Fibroblast of gingiva (primary cell): ENCODE results near the gene ARHGAP24.
"Not testable (repeated sequence)": the region's sequence is repeated elsewhere in the genome, so short reads cannot be mapped to it uniquely, and the experiment has no call there.

Experiments
- DNase-seq: peaks from one replicate; pipeline ENCODE4 v3.0.0-alpha.2; 2011; ENCODE audit warnings: low read depth

ARHGAP24 gene

GRCh38 chr4:85482010-85482738, 7.2 kb downstream of the ARHGAP24 start:
- DNase-seq = no peak

DNA sequence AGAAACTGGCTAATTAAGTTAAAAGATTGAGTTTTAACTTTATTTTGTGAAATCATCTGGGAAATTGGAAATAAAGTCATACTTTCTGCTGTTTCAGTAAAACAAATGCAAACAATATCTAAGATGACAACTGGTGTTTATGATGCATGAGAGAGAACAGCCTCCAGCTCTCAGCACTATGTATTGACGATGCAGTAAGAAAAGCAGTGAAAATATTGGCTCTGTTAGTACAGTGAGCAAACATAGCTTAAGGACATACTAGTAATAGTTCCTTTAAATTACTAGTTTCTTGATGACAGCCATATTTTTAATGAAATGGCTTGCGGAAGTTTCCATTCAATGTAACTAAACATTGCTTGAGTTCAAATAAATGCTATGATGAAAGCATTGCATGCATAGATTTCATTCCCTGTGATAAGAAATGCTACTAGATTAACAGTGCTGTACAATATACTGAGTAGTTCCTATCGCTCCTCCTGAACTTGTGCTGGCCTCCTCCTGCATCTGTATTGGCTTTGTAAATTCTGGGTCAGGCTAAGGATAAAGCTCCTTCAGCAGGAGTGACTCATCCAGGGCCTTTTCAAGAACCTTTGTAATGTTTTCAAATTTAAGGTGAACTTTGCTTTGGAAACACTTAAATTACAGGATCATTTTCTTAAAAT, 11.6 kb downstream of the ARHGAP24 start:
- no peak for DNase-seq

GRCh38 chr4:85488416-85488815, 13.5 kb downstream of the ARHGAP24 start:
- no peak for DNase-seq

DNA sequence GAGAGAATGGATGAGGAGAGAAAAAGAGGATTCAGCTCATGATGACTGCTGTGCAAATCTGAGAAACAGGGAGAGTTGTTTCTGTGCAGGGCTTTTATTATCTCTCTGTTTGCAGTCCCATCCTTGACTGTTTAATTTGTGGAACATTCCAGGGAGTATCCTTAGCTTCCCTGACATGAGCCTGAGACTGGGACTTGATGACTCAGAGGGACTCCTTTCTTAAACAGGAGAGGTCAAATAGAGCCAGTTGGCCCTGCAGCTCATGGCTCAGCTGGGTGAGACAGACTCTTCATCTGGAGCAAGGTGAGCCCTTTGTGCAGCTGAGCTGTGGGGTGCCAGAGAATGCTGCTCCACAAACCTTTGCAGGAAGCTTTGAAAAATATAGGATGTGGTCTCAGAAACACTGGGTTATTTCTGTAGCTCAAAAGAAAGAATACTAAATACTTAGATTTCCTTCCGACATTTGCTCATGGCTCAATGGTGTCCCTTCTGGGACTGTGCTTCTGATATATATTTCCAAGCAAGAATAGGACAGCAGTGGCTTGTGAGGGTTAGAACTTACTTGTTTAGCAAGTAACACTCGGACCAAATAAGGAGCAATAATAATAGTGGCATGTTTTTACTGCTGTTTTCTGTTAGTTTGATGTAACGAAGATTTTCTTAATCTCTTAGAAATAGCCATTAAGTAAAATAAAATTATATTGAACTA, 14.5 kb downstream of the ARHGAP24 start:
- no peak for DNase-seq

DNA sequence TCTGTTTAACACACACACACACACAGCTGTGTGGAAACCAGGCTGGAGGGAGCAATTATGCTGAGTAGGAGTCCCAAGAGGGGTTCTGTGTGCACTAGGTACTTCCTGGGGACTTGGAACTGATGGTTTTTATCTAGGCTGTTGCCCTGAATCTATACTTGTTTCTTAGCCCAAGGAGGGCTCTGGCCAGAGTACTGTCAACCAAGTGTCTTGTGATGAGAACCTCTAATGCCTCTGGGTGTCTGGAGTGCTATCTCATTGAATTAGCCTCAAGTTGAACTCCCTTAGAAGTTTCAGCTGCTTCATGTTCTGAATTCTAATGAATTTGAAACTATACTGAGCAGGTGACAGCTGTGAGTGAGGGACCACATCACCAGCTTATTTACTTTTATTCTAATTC, 16.6 kb downstream of the ARHGAP24 start:
- DNase-seq = no peak

DNA sequence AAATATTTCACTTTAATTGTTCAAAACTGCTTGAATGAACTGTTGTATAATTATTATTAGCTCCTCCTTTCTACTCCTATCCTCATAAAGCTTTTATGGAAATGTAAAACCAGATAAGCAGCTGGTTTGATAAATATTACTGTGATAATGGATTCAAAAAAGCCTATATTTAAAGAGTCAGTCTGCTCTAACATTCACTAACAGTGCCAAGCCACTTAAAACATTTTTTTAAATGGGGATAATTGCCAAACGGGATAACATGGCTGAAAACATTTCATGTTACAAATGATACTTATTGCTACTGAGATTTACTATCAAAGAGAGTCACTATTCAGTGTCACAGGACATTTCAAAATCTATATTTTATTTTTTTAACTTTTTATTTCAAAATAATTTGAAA, 17.4 kb downstream of the ARHGAP24 start:
- no peak for DNase-seq

GRCh38 chr4:85495621-85496020, 20.7 kb downstream of the ARHGAP24 start:
- no peak for DNase-seq

DNA sequence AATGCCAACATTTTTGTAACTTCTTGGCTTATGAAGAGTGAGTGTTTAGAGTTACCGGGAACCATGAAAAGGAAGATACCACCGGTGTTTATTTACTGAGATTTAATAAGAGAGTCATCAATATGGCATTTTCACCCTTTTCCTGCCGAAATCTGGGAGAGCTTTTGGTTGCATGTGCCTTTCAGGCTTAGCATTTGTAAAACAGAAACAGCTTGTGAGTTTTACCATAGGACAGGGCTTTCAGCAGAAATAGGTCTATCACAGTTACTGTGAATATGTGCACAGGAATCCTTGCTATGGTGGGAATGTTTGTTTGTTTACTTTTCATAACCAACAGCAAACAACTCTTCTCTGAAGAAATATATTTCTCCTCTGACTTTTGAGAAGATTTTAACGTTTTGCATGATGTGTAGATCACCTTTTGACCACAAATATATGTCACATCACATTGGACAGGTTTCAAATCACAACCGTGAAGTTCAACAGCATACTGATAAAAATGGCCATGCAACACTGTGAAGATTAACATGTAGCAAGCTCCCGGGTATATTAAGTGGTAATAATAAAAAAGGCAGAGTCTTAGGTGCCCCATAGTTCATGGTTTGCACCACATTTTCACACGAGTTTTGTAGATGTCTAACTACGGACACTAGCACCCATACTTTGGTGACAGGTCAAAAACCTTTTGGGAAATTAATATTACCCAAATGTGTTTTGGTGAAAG, 21.3 kb downstream of the ARHGAP24 start:
- peak; percentile 80 for DNase-seq

DNA sequence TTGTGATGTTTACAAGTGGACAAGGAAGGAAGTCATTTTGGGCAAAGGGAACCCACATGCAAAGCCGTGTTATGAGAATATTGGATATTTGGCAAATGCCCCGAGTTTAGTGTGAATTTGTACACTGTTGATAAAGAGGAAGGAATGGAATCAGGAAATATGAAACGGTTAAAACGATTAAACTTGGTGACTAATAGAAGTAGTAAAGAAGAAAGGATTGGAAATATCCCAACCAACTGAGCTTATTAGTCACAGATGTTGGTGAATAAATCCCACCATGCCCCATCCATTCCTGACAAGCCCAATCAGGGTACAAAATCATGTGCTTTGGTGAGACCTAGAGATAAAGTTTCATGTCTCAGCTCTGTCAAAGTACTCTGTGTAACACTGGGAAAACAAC, 22.0 kb downstream of the ARHGAP24 start:
- DNase-seq = peak; percentile 80

DNA sequence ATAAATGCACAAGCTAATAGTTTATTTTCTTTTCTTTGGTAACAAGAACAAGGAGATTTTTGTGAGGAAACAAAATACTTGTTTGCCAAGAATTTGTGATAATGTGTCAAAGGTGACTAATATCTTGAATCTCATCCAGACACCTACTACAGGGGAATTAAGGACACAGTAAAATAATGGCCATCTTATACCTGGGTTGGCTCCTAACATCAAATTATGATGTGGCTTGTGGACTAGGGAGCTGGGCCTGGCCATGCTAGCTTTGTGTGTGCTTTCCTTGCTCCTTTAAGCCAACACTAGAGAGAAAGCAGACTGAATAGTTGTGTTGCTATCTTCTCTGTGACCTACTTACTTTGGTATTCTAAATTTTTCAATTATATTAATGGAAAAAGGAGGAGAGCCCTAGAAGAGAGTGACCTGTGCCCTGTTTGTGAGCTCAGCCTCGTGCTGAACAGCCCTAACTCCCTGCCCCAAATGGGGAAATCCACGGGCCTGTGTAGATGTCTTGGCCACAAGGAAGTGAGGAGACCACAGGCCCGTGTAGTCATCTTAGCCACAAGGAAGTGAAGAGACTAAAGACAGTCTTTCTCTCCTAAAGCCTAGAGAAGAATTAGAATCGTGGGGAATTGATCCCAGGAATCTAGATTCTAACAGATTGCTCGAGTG, 23.3 kb downstream of the ARHGAP24 start:
- DNase-seq = peak; percentile 83

GRCh38 chr4:85499573-85499972, 24.6 kb downstream of the ARHGAP24 start:
- no peak for DNase-seq

- DNase-seq = peak; percentile 68
These were observed 25.3 kb downstream of the ARHGAP24 start for GRCh38 chr4:85500110-85500867.

GRCh38 chr4:85501145-85501544, 26.2 kb downstream of the ARHGAP24 start:
- DNase-seq = not testable (repeated sequence)

GRCh38 chr4:85508654-85509053, 33.7 kb downstream of the ARHGAP24 start:
- DNase-seq = no peak

GRCh38 chr4:85509882-85510631, 35.1 kb downstream of the ARHGAP24 start:
- no peak for DNase-seq

DNA sequence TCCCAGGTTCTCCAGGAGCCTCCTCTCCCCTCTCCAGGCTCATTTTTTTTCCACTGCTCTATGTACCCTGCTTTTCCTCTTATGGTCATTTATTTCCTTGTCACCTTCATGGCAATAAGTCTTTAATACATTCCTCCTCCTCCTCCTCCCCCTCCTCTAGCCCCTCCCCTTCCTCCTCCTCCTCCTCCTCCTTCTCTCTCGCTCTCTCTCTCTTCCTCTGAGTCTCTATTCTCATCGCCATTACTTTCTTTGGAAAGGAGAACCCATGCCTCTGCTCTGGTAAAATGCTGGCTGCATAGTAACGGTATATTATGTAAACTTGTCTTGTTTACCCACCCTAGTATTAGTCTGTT, 35.7 kb downstream of the ARHGAP24 start:
- DNase-seq = no peak

DNA sequence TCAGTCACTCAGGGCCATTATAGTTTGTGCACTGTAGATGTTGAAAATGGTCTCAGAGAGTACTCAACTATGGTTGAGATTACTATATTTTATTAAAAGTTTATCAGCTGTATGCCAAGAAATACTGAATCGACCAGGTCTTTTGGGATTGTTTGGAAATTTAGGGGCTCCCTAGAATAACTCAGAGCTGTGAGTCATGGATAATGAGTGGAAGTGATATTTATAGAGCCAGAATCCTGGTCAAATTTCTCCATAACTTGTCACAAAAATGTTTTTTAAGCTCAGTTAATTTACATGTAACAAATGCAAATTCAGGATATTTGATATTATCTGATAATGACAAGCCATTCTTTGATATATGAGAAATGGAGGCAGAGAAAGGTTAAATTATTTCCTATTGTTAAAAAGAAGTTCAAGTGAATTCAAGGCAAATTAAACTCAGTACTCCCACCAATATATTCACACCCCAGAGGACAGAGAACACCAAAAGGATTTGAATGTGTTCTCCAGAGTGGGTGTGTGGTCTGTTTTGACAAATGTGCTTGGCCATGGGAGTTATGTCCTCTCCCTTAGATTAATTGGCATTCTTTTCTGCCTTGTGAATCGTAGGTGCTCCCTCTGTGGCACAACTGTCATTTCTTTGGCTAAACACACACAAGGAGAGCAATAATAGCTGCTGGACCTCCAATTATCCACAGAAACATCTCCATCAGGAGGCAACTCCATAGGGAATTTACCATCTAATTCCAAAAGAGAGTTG, 37.7 kb downstream of the ARHGAP24 start:
- no peak for DNase-seq

GRCh38 chr4:85514117-85514516, 39.2 kb downstream of the ARHGAP24 start:
- DNase-seq = no peak

- DNase-seq = no peak
These were observed 39.8 kb downstream of the ARHGAP24 start for GRCh38 chr4:85514783-85515182.

DNA sequence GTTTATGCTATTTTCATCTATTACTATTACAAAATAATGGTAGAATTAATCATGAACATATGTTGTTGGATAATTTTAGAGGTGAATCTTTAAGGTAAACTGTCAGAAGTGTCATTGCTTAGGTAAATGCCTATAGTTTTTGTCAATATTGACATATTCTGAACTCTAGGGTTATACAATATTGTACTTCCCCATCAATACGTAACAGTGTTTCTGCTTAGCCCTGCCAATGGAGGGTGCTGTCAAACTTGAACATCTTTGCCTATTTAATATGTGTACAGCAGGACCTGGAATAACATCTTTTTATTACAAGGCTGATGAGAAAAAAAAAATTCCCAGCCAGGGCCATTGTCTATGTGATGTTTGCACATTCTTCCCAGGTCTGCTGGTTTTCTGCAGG, 40.8 kb downstream of the ARHGAP24 start:
- DNase-seq = no peak
